HG03460 (cell line): ENCODE results near the gene PIK3C2G.
"Not testable (repeated sequence)": the region's sequence is repeated elsewhere in the genome, so short reads cannot be mapped to it uniquely, and the experiment has no call there.

Source experiments
- ATAC-seq: cut with Tn5 transposase; IDR thresholded peaks from one replicate; pipeline ENCODE4 v1.9.1; 2021; ENCODE audit not compliant: unreplicated experiment

The PIK3C2G gene

DNA sequence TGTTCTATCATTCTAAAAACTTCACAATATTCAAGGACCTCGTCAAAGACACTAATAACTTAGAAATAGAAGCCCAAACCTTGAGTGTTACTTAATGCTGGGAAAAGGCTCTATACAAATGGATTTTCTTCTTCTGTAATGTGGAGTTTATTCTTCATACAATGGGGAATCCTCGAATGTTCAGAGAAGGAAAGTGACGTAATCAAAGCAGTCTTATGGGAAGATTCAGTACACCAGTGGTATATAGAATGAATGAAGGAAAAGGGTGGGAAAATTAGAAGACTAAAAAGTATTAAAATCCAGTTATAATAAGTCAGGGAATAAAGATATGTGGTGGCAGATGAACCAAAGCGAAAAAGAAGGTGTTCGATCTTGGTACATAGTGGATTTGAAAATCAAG lies 370.0 kb downstream of the PIK3C2G start:
- ATAC-seq = no peak

DNA sequence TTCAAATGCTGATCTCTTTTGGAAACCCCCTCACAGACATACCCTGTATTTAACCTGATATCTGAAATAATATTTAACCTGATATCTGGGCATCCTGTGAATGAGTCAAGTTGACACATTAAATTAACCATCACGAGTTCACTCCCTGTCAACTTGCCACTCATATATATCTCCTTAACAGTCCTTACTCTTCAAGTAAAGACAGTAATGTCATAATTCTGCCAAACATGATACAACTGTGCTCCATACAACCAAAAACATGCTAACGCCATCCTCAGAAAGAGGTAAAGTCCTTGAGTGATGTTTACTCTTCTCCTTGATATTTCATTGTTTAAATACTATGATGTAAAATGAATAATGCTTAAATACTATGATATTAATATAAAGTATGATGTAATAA lies 371.5 kb downstream of the PIK3C2G start:
- ATAC-seq = no peak

DNA sequence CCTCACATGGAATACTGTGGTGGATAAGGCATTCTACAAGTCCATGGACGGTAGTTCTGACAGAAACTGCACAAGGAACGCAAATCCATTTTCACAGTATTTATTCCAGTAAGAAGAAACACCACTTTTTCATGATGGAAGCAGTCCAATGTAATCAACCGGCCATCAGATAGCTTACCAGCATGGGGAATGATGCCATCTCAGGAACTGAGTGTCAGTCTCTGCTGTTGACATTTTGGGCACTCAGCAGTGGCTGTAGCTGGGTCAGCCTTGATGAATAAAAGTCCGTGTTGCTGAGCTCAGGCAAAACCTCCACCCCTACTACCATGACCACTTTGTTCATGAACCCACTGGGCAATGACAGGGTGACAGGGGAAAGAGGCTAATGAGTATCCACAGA lies 373.1 kb downstream of the PIK3C2G start:
- no peak for ATAC-seq

DNA sequence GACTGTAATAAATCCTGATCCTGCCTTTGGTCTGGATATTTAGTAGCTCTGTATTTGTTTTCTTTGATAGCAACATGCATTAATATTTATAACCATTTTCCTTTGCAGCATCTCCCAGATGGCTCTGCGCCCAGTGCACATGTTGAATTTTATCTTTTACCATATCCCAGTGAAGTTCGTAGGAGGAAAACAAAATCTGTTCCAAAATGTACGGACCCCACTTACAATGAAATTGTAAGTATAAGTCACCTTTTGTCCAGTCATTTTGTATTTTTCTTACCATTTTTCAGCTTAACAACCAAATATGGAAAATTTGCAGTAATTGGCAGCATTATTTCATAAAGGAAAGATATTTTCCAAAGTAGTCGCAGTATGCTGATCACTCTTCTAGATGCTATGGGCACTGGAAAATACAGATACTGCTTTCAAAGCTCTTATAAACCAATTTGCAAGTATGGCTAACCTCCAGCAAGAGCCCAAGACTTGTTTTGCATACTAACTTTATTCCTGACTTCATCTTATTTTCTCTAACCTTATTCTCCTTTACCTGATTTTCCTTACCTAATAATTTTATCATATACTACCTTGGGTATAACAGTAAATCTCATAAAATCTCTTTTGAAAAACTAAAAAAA lies 379.1 kb downstream of the PIK3C2G start:
- ATAC-seq = no peak

DNA sequence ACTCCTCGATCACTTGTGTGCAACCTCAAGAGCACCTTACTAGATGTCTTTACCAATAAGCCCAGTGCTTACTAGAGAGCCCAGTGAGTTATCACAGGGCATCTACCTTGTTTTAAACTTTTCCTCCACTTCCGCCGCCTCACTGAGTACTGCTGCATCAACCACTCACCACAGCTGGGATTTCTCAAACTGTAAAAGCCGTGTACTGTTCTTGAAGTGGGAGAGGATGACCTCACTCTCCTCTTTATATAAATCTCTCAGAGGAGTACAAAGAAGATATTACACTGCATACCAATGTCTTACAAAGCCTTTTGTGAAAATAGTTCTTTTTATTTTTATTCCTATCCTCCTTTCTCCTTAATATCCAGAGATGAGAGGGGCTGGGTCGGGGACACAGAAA lies 382.4 kb downstream of the PIK3C2G start:
- ATAC-seq = no peak

DNA sequence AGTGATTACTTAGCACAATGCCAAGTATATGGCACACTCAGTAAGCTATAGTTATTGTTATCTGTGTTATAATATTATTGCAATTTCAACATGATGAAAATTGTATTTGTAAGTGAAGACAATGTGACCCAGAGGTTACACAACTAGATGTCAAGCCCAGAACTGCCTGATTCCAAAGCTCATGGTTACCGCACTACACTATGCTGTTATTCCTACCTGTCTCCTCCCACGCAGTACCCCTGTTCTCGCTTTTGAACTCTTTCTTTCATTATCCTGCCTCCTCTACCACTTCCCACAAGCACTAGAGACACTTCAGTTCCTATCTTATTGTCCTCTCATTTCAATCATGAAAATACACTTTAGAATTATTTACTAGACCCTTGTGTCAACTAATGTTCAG lies 383.2 kb downstream of the PIK3C2G start:
- no peak for ATAC-seq

DNA sequence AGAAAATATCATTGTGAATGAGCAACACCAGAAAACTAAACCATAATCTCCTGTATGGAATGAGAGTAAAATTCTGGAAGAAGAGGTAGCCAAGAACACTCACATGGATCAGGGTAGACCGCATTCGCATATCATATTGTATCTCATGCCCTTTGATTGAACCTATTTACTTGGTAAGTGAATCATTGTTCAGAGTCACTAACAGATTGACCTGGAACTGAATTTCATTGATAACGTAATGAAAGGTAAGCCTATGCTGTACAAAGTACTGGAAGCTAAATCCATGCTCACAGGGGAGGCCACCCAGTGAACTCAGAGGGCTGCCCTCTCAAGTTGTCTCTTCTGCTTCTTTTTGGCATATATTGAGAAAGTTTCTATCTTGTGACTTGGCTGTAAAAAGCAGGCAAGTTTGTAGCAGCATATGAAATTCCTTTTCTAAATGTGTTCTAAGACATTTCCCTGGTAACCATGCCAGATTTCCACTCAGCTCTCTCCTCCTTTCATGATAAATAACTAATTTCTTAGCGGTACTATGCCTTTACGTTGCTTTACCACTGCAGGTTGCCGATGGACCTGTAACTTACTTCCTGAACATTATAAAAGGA lies 385.1 kb downstream of the PIK3C2G start:
- no peak for ATAC-seq

DNA sequence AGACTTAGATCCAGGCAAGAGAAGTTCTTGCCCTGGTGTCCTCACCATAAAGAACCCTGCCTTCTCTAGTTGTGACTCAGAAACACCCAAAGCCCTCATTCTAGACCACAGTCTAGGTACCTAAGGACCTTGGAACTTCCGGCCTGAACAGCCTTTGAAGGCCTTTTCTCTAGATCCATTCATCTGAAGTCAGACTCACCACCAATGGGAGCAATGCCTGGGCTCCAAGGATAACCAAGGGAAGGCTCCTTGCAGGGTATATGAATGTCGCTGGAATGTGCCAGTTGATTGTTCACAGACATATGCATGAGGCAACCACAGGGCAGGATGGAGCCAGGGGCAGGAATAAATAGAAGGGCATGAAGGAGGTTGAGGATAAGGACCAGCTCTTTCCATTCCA lies 390.2 kb downstream of the PIK3C2G start:
- no peak for ATAC-seq

DNA sequence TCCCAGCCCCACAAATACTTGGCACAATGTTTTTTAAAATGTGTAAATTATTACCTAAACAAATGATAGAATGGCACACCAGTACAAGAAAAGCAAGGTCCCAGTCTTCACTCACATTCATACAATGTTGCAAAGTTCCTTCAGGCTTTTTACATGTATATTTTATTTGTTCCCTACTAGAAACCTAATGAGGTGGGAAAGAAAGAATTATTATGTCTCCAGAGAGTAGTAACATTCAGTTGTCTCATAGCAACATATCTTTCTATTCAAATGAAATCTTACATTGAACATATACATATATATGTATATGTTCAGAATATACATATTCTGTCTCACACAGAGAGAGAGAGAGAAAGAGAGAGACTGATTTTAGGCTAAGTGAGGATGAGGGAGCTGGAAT lies 391.3 kb downstream of the PIK3C2G start:
- no peak for ATAC-seq

DNA sequence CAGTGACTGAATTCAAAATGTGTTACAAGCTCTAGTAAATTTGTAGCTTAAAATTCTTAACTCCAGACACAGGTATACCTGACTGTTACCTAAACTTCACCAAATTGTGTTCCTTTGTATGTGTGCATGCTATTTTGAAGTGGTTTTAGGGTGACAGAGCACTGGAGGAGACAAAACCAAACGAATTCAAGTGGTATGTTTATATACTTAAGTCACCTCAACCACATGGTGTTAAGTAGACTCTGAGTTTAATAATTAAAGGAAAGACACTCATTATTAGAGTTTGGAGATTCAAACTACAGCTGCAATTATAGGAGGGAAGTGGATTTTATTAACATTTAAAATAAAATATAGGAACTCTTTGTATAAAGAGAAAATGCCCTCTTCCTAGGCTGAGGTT lies 392.1 kb downstream of the PIK3C2G start:
- no peak for ATAC-seq

DNA sequence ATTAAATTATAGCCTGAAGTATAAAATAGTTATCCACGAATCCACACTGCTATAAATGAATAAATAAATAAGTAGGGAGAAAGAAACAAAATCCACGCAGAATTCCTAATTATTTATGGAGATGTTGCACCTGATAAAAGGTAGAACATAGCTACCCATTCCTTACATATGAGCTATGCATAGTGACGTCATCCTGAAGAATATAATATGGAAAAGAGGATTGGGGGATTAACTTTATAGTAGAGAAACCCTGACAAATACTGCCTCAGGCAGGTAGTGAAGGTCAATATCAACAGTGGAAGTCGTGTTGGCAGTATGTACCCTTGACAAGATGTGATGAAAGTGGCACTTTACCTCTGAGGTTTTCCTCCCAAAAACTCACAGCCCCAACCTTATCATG lies 394.0 kb downstream of the PIK3C2G start:
- ATAC-seq = no peak

DNA sequence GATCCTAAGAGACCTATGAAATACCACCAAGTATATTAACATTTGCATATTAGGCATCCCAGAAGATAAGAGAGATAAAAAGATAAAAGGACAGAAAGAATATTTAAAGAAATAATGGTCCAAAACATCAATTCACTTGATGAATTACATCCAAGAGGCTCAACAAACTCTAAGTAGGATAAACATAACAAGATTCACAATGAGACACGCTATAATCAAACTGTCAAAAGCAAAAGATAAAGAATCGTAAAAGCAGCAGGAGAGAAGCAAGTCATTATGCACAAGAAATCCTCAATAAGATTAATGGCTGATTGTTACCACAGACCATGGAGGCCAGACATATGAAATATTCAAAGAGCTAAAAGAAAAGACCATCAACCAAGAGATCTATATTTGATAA lies 396.9 kb downstream of the PIK3C2G start:
- ATAC-seq = no peak

DNA sequence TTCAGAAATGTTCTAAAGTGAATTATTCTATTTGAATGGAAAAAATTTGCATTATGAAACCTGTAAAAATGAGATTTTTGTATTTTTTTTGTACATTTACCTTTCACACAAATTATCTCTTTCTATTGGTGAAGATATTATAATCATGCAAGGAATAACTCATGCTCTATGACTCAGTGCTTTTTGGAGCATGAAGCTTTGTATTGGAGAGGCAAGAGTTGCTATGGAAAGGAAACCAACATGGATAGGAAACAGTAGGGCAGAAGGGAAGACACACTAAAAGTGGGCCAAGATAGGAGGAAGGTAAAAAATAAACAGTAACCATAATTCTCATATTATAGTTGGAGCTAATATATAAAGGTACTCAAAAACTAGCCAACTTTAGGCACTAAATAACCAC lies 397.5 kb downstream of the PIK3C2G start:
- ATAC-seq = no peak

DNA sequence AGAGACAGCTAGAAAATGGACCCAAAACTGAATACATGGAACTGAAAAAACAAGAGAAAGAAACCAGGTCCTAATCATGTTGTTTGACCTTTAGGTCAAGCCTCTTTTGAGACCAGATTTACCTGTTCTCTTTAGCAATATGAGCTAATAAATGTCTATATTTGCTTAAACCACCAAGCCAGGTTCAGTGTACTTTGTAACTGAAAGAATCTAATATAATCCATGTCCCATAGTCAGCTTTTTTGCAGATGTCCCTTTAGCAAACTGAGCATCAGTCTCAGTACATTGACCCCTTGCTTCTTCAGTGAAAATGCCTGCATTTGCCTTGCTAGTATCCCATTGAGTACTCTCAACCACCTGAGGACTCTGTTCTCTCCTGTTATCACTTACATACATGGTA lies 414.8 kb downstream of the PIK3C2G start:
- ATAC-seq = no peak

DNA sequence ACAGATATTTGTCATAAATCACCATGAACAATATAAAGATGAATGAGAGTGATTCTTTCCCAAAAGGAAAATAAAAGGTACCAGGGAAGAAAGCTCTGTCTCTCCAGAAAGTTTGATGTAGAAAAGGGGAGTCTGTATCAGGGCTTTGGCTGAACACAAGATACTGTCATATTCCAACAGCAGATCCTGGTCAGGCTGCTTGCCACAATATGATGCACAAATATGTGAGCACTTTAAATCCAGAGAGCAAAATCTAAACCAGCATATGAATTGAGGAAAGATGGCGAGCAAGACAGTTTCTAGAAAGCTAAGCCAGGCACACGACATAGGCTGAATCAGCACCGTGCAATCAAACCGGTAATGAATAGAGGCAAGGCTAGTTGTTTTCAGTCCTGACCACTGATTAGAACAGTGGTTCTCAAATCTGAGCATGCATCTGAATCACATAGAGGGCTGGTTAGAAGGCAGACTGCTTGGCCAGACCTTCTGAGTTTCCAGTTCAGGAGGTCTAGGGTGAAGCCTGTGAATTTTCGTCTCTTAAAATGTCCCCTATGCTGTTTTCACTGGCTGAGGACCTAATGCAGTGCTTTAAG lies 415.8 kb downstream of the PIK3C2G start:
- no peak for ATAC-seq

DNA sequence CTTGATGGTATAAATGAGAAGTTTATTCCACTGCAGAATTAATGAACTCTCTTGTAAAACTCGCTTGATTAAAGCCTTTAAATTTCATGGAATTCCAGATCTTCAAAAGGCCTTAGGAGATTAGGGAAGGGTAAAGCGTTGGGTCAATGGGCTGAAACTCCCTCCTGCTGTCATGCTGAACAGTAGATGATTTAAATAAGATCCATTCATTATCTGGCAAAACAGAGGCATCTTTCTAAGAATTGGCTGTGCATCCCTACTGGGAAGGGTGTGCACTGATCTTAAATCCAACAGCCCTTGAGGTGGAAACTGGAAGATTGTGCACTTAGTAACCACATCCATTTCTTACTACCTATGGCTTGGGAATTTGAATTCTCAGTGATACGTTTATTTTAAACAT lies 420.5 kb downstream of the PIK3C2G start:
- no peak for ATAC-seq

DNA sequence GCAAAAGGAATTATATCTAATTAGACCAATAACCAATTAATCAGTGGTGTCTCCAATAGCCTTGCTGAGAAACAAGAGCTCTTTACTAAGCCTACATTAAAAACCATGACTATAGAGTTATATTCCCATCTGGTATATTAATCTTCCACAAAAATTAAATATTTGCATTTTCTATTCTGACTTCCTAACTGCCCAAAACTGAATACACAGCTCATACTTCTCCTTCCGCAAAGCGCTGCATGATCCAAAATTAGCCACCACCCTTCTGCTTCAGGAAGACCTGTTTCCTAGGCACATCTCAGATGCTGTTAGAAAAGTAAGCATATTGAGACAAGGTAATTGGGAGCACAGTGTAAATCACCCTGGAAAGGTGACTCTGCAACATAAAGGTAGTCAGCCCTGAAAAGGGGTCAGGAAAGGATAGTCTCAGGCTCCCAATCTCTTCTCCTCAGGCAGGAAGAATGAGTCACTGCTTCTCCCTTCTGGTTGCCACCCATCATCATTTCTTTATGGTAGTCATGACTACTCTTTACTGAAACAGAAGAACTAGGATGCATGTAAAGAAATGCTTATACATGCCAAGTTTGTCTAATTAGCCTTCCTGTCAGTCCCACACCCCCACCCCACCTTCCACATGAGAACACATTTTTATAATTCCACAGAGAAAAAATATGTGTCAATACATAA lies 422.2 kb downstream of the PIK3C2G start:
- ATAC-seq = no peak

DNA sequence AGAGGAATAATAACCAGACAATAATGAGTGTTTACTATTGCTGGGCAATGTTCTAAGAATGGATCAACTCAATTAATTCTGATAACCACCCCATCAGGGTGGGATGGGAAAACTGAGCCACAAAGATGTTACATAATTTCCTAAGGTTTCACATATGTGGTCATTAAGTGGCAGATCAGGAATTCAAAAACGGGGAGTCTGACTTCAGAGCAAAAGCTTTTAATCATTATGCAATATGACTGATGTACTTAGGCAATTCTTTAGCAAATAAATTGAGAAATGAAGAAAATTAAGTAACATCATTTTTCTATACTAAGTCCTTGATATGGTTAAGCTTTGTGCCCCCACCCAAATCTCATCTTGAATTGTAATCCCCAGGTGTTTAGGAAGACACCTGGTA lies 423.1 kb downstream of the PIK3C2G start:
- no peak for ATAC-seq

DNA sequence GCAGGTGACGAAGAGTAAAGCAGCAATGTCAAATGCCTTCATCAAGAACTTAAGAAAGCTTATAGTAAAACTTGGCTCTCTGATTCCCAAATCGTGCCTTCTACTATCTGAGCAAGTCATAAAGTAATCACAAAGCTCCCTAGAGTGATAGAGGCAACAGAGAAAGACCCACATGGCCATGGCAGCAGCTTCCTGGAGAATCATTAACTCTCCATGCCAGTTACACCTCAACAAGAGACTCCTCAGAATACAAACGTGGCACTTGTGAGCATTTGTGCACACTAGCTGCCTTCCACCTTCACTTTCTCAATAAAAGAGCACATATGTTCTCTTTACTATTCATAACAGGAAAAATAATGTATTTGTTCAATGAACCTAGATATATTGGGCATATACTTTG lies 428.5 kb downstream of the PIK3C2G start:
- ATAC-seq = no peak

DNA sequence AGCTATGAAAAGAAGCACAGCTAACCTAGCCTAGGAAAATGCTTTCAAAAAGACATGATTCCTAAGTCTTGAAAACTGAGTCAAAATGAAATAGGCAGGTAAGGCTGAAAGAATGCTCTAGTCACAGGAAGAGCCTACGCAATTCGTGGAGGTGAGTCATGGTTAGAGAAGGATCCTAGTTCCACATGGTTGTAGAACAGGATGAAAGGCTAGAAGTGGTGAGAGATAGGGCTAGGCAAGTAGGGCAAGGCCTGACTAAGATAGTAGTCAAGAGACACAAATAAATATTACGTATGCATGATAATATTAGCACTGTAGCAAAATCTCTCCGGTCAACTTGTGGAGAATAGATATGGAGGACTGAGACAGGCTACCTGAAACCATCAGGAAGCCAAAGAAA lies 429.3 kb downstream of the PIK3C2G start:
- ATAC-seq = no peak

DNA sequence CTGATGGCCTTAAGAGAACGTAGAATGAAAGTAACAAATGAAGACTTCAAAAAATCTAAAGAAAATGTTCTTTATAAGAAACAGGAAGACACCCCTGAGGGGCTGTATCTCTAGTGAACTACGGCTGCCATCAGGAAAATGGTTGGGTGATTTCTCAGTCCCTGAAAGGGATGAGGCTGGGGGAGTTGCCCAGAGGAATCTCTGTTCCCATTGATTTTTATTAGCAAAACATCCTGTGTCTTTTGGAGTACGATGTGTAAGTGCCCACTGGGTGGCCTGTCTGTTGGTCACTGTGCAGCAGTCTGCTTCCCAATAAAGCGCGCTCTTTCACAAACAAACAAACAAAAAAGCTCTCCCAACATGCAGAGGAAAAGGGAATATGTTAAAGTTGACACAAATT lies 432.7 kb downstream of the PIK3C2G start:
- not testable (repeated sequence) for ATAC-seq

DNA sequence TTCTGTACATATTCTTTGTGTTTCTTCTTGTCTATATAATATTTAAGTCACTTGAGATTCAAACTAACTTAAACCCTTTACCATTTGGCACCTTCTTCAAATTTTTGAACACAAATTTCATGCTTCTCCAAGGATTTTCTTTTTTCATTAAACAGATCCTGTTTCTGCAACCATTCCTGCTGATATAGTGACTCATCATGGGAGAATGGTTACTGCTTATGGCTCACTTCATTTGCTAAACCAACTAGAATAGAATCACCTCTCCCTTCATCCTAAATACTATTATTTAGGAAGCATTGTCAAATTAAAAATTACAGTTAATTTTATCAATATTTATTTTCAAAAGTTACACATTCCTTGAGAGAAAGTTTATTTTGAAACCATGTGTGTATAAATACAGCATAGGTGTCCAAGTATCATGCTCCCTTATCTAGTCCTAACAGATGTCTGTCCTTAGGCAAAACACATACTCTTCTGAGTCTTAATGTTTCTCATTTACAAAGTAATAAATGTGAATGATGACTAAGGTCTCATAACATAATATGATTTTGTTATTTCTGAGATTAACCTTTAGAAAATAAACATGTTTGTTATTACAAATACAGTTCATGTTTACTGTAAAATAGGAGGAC lies 435.8 kb downstream of the PIK3C2G start:
- ATAC-seq = no peak
